GM19468 (cell line): Measurements from ENCODE around the gene MFAP1.
"Not testable (repeated sequence)": the region's sequence is repeated elsewhere in the genome, so short reads cannot be mapped to it uniquely, and the experiment has no call there.

Experiments
- ATAC-seq: cut with Tn5 transposase; IDR thresholded peaks from one replicate; pipeline ENCODE4 v1.9.1; 2021; ENCODE audit warnings: mild to moderate bottlenecking, moderate library complexity, moderate number of reproducible peaks; ENCODE audit not compliant: unreplicated experiment; ENCODE audit errors: extremely low read depth

The MFAP1 gene

GRCh38 chr15:43826029-43826507, 1.6 kb upstream of the MFAP1 start:
- no peak for ATAC-seq

GRCh38 chr15:43825305-43825704, 815 bp upstream of the MFAP1 start:
- not testable (repeated sequence) for ATAC-seq

- no peak for ATAC-seq
These were observed 3.0 kb downstream of the MFAP1 start for GRCh38 chr15:43821505-43821904.

GRCh38 chr15:43815064-43815463, 9.4 kb downstream of the MFAP1 start:
- ATAC-seq: not testable (repeated sequence)

GRCh38 chr15:43808960-43809678, 15.4 kb downstream of the MFAP1 start:
- peak; percentile 40 for ATAC-seq

GRCh38 chr15:43808435-43808950, 16.0 kb downstream of the MFAP1 start:
- ATAC-seq: no peak

- ATAC-seq: not testable (repeated sequence)
These were observed 21.8 kb downstream of the MFAP1 start for GRCh38 chr15:43802676-43803075.

- ATAC-seq: peak; percentile 87
These were observed 24.0 kb downstream of the MFAP1 start, which contains the start of gene HYPK for GRCh38 chr15:43800286-43801141. HYPK (plus strand) TSS chr15:43800599; CDS start chr15:43800623, 24 bp downstream.

- ATAC-seq: no peak
These were observed 24.6 kb downstream of the MFAP1 start, which contains the start of gene SERINC4 for GRCh38 chr15:43799945-43800285. SERINC4 (minus strand) TSS chr15:43800220; CDS start chr15:43799986, 234 bp downstream.

GRCh38 chr15:43799209-43799944, 25.1 kb downstream of the MFAP1 start:
- ATAC-seq: no peak

GRCh38 chr15:43796566-43796965, 27.9 kb downstream of the MFAP1 start:
- no peak for ATAC-seq

GRCh38 chr15:43795997-43796396, 28.5 kb downstream of the MFAP1 start:
- no peak for ATAC-seq

GRCh38 chr15:43795197-43795596, 29.3 kb downstream of the MFAP1 start:
- ATAC-seq: no peak

- no peak for ATAC-seq
These were observed 30.0 kb downstream of the MFAP1 start for GRCh38 chr15:43794269-43795037.

- ATAC-seq: no peak
These were observed 30.8 kb downstream of the MFAP1 start for GRCh38 chr15:43793647-43794046.

- ATAC-seq: no peak
These were observed 31.6 kb downstream of the MFAP1 start for GRCh38 chr15:43792761-43793476.

- peak; percentile 70 for ATAC-seq
These were observed 32.3 kb downstream of the MFAP1 start, which contains the start of gene SERF2 for GRCh38 chr15:43791993-43792760. SERF2 (plus strand) TSS chr15:43792320; CDS start chr15:43792377, 57 bp downstream.

- ATAC-seq: no peak
These were observed 35.1 kb downstream of the MFAP1 start for GRCh38 chr15:43789409-43789808.
